OCI-LY1 (cell line): ENCODE measurements around the gene MED1.
"Not testable (repeated sequence)": the region's sequence is repeated elsewhere in the genome, so short reads cannot be mapped to it uniquely, and the experiment has no call there.

Experiments
- H2AFZ ChIP-seq: fragments of 200-600 bp; sonication (generic), shearing (Covaris generic); 2 replicates; pipeline ENCODE4 v1.6.0; 2014; ENCODE audit warnings: antibody characterized with exemption, mild to moderate bottlenecking, low read length
- H3F3A ChIP-seq: fragments of 200-600 bp; sonication (generic), shearing (Covaris generic); 2 replicates; pipeline ENCODE4 v1.6.0; 2014; ENCODE audit warnings: mild to moderate bottlenecking, antibody characterized with exemption, low read length, moderate library complexity; ENCODE audit not compliant: insufficient read depth
- H3K27ac ChIP-seq: fragments of 200-600 bp; sonication (generic); 2 replicates; pipeline ENCODE4 v1.5.1; 2014; ENCODE audit warnings: low read length, mixed run types, mild to moderate bottlenecking, low read depth; ENCODE audit not compliant: poor library complexity, severe bottlenecking
- H3K27me3 ChIP-seq: fragments of 200-600 bp; sonication (generic); 2 replicates; pipeline ENCODE4 v1.6.0; 2014; ENCODE audit warnings: antibody characterized with exemption, mild to moderate bottlenecking, low read length, moderate library complexity; ENCODE audit not compliant: insufficient read depth
- H3K36me3 ChIP-seq: fragments of 200-600 bp; sonication (generic); 2 replicates; pipeline ENCODE4 v1.6.1; 2014; ENCODE audit warnings: mild to moderate bottlenecking, antibody characterized with exemption, low read length, moderate library complexity, mixed read lengths; ENCODE audit not compliant: insufficient read depth
- H3K4me1 ChIP-seq: fragments of 200-600 bp; sonication (generic); 2 replicates; pipeline ENCODE4 v1.5.1; 2014; ENCODE audit warnings: mild to moderate bottlenecking, low read length, moderate library complexity; ENCODE audit not compliant: insufficient read depth, severe bottlenecking
- H3K4me2 ChIP-seq: fragments of 200-600 bp; sonication (generic), shearing (Covaris generic); 2 replicates; pipeline ENCODE4 v1.6.1; 2014; ENCODE audit warnings: low read length
- H3K4me3 ChIP-seq: fragments of 200-600 bp; sonication (generic); 2 replicates; pipeline ENCODE4 v1.5.1; 2014; ENCODE audit warnings: low read length, low read depth, mild to moderate bottlenecking, mixed read lengths; ENCODE audit not compliant: poor library complexity, severe bottlenecking
- H3K79me2 ChIP-seq: fragments of 200-600 bp; shearing (Covaris generic); 2 replicates; pipeline ENCODE4 v1.6.1; 2016; ENCODE audit warnings: mixed run types, low read length, mixed read lengths; ENCODE audit not compliant: insufficient read depth
- H3K9ac ChIP-seq: fragments of 200-600 bp; sonication (generic), shearing (Covaris generic); 2 replicates; pipeline ENCODE4 v1.6.1; 2014; ENCODE audit warnings: mild to moderate bottlenecking, low read length, mixed read lengths
- H3K9me2 ChIP-seq: fragments of 200-600 bp; sonication (generic), shearing (Covaris generic); 2 replicates; pipeline ENCODE4 v1.6.1; 2014; ENCODE audit warnings: low read depth, mild to moderate bottlenecking, low read length, mixed read lengths
- H3K9me3 ChIP-seq: fragments of 200-600 bp; shearing (Covaris generic); 2 replicates; pipeline ENCODE4 v1.6.1; 2014; ENCODE audit warnings: low read length, mixed read lengths
- H4K20me1 ChIP-seq: fragments of 200-600 bp; sonication (generic), shearing (Covaris generic); 2 replicates; pipeline ENCODE4 v1.6.0; 2016; ENCODE audit warnings: mild to moderate bottlenecking, low read length; ENCODE audit not compliant: insufficient read depth
- CTCF ChIP-seq: fragments of 200-600 bp; sonication (generic), shearing (Covaris generic); IDR thresholded peaks from 2 replicates; pipeline ENCODE4 v1.5.1; 2017; ENCODE audit warnings: mild to moderate bottlenecking, antibody characterized with exemption, low read length, moderate library complexity, mixed read lengths
- EZH2 ChIP-seq: fragments of 200-600 bp; sonication (generic), shearing (Covaris generic); IDR thresholded peaks from 2 replicates; pipeline ENCODE4 v1.8.0; 2017; ENCODE audit warnings: borderline replicate concordance, mixed run types, mild to moderate bottlenecking, antibody characterized with exemption, low read length, moderate library complexity, mixed read lengths

Gene MED1

GRCh38 chr17:39450051-39450450, 1.0 kb downstream of the MED1 start:
- Histone ChIP-seq H3K79me2 (peaks cover 24% of the 10 kb centered on the region), H3K4me3 (peak overlapping the region; percentile 89), H3K27me3 (no peaks in the 10 kb centered on the region), H3F3A (no peaks in the 10 kb centered on the region), H2AFZ (no peak overlapping the region), H3K27ac (peak overlapping the region; percentile 58), H3K9me2 (no peaks in the 10 kb centered on the region), H3K4me1 (peaks cover 31% of the 10 kb centered on the region), H3K9me3 (no peaks in the 10 kb centered on the region), H3K4me2 (peak overlapping the region; percentile 91), H3K36me3 (peaks cover 25% of the 10 kb centered on the region), H3K9ac (peak overlapping the region; percentile 95), H4K20me1 (no peaks in the 10 kb centered on the region)
- TF ChIP-seq CTCF (no peak), EZH2 (no peak)

- Histone ChIP-seq H3K79me2 (peaks cover 24% of the 10 kb centered on the region), H3K27me3 (no peaks in the 10 kb centered on the region), H2AFZ (no peak overlapping the region), H3K36me3 (peaks cover 48% of the 10 kb centered on the region), H3K27ac (no peak overlapping the region), H3F3A (no peaks in the 10 kb centered on the region), H3K9ac (no peak overlapping the region), H3K4me1 (peaks cover 19% of the 10 kb centered on the region), H3K9me3 (no peaks in the 10 kb centered on the region), H3K4me3 (no peak overlapping the region), H4K20me1 (no peaks in the 10 kb centered on the region), H3K4me2 (no peak overlapping the region), H3K9me2 (no peaks in the 10 kb centered on the region)
- no peak for TF ChIP-seq EZH2
- TF ChIP-seq CTCF = no peak
Measured at GRCh38 chr17:39447561-39447960, 3.5 kb downstream of the MED1 start.

GRCh38 chr17:39443326-39443725, 7.7 kb downstream of the MED1 start:
- Histone ChIP-seq H3K27ac (no peak overlapping the region), H3K4me2 (no peak overlapping the region), H3K9ac (no peak overlapping the region), H3F3A (no peaks in the 10 kb centered on the region), H2AFZ (no peak overlapping the region), H3K36me3 (peaks cover 89% of the 10 kb centered on the region), H3K27me3 (no peaks in the 10 kb centered on the region), H3K79me2 (peaks cover 5% of the 10 kb centered on the region; the same call in 1 of the 2 replicates), H3K9me3 (no peaks in the 10 kb centered on the region), H3K9me2 (no peaks in the 10 kb centered on the region), H3K4me1 (no peaks in the 10 kb centered on the region), H4K20me1 (0 out of 2 replicates have a peak, but pooled peaks cover 3% of the 10 kb centered on the region), H3K4me3 (no peak overlapping the region)
- TF ChIP-seq EZH2 = no peak
- no peak for TF ChIP-seq CTCF

GRCh38 chr17:39439868-39440267, 11.2 kb downstream of the MED1 start:
- not testable (repeated sequence) for H3K9me3 ChIP-seq, H3K27me3 ChIP-seq, H3K9me2 ChIP-seq, H3K4me1 ChIP-seq, H3K79me2 ChIP-seq, H3K9ac ChIP-seq, H3F3A ChIP-seq, H3K4me2 ChIP-seq, H2AFZ ChIP-seq, H4K20me1 ChIP-seq, H3K27ac ChIP-seq, H3K4me3 ChIP-seq
- H3K36me3 ChIP-seq = peaks cover 85% of the 10 kb centered on the region
